ENCODE measurements around the gene RADIL.

GRCh38 chr7:4775250-4775847 is 108.2 kb downstream of the RADIL start, which contains the start of gene AP5Z1:
- TF ChIP-seq, protein P1, sequence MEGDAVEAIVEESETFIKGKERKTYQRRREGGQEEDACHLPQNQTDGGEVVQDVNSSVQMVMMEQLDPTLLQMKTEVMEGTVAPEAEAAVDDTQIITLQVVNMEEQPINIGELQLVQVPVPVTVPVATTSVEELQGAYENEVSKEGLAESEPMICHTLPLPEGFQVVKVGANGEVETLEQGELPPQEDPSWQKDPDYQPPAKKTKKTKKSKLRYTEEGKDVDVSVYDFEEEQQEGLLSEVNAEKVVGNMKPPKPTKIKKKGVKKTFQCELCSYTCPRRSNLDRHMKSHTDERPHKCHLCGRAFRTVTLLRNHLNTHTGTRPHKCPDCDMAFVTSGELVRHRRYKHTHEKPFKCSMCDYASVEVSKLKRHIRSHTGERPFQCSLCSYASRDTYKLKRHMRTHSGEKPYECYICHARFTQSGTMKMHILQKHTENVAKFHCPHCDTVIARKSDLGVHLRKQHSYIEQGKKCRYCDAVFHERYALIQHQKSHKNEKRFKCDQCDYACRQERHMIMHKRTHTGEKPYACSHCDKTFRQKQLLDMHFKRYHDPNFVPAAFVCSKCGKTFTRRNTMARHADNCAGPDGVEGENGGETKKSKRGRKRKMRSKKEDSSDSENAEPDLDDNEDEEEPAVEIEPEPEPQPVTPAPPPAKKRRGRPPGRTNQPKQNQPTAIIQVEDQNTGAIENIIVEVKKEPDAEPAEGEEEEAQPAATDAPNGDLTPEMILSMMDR (IDR thresholded peaks at IDR 0.05), result peak in 2 of 4 experiments; percentile 3 to 15
- peak; percentile 86 to 87 for TF ChIP-seq POLR2A (IDR thresholded peaks at IDR 0.05)

All from uterus (tissue), 2 donors.